SK-N-MC (cell line): ENCODE results near the gene IGBP1.

ENCODE experiments used
- DNase-seq: peaks from one replicate; pipeline ENCODE4 v3.0.0-alpha.2; 2011; ENCODE audit warnings: low read depth, low spot score
- H3K27ac ChIP-seq: fragments of 200-600 bp; sonication (generic); 2 replicates; pipeline ENCODE4 v1.5.1; 2016; ENCODE audit warnings: mixed run types
- H3K36me3 ChIP-seq: fragments of 200-600 bp; sonication (generic); 2 replicates; pipeline ENCODE4 v1.6.1; 2017; ENCODE audit warnings: antibody characterized with exemption, low read length, mixed read lengths; ENCODE audit not compliant: insufficient read depth
- H3K4me3 ChIP-seq: fragments of 200-600 bp; sonication (generic); 2 replicates; pipeline ENCODE4 v1.5.1; 2016
- H3K9ac ChIP-seq: fragments of 200-600 bp; sonication (generic); 2 replicates; pipeline ENCODE4 v1.8.0; 2017; ENCODE audit warnings: mixed run types, mixed read lengths; ENCODE audit not compliant: insufficient read length
- H3K9me3 ChIP-seq: fragments of 200-600 bp; sonication (generic); 2 replicates; pipeline ENCODE4 v1.6.1; 2017; ENCODE audit warnings: low read depth, mild to moderate bottlenecking, antibody characterized with exemption, low read length, moderate library complexity, mixed read lengths
- EZH2 ChIP-seq: fragments of 200-600 bp; sonication (generic); IDR thresholded peaks from one replicate; pipeline ENCODE4 v1.6.1; 2017; ENCODE audit warnings: antibody characterized with exemption
- FOXP2 ChIP-seq: optimal IDR thresholded peaks from 2 replicates; pipeline ENCODE3; 2011; ENCODE audit warnings: mild to moderate bottlenecking, moderate library complexity; ENCODE audit not compliant: insufficient read depth; ENCODE audit errors: extremely low read length, control extremely low read depth
- POLR2AphosphoS5 ChIP-seq: IDR thresholded peaks from 2 replicates; pipeline ENCODE4 v1.6.1; 2012; ENCODE audit warnings: mild to moderate bottlenecking, low read depth, low read length, borderline replicate concordance

Gene IGBP1

GRCh38 chrX:70141373-70141772 lies 8.1 kb downstream of the IGBP1 start:
- no peak overlapping the region for H3K27ac ChIP-seq
- no peak overlapping the region for H3K9ac ChIP-seq
- H3K4me3 ChIP-seq, result no peak overlapping the region
- no peak for DNase-seq
- TF ChIP-seq EZH2 (no peak), POLR2AphosphoS5 (no peak), FOXP2 (no peak)
- no peaks in the 10 kb centered on the region for H3K36me3 ChIP-seq
- H3K9me3 ChIP-seq, result no peaks in the 10 kb centered on the region

DNA sequence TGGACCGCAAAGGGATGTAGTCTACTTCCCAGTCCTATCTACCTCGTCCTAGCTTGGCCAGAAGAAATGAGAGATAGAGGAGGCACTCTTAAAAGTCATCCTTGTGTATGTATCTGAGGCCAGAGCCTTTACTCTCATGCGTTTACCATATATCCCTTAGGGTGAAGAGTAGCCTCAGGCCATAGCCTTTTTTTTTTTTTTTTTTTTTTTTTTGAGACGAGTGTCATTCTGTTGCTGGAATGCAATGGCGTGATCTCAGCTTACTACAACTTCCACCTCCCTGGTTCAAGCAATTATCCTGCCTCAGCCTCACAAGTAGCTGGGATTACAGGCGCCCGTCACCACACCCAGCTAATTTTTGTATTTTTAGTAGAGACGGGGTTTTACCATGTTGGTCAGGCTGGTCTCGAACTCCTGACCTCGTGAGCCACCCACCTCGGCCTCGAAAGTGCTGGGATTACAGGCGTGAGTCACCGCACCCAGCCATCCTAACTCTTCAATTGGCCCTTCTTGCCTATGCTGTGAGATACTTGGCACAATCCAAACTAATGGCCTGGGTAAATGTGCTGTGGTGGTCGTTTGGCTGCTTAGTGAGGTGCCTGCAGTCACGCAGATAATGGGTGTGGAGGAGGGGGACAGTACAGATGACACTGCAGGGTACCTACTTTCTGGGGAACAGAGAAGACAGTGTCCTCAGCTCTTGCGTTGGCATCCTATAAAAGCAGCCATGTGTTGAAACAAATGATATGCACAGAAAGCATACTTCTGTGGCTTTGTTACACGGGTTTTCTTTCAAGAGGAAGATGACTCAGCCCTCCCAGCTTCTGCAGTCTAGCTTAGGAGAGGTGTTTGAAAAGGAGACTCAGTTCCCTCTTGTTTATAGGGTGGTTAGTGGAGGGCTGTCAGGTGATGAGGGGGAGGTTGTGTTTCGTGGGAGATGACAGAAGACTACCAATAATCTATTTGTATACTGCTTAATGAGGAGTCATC lies 33.6 kb downstream of the IGBP1 start:
- no peak overlapping the region for H3K27ac ChIP-seq

GRCh38 chrX:70168238-70169188 lies 35.3 kb downstream of the IGBP1 start:
- H3K27ac ChIP-seq, result no peak overlapping the region
- no peak overlapping the region for H3K9ac ChIP-seq
- H3K9me3 ChIP-seq, result no peaks in the 10 kb centered on the region
- DNase-seq, result no peak
- TF ChIP-seq EZH2 (no peak), POLR2AphosphoS5 (no peak), FOXP2 (no peak)
- H3K4me3 ChIP-seq, result no peak overlapping the region
- H3K36me3 ChIP-seq, result peaks cover 5% of the 10 kb centered on the region; the same call in 1 of the 2 replicates

More for the DNA sequence above, 33.6 kb downstream of the IGBP1 start:
- Histone ChIP-seq H3K4me3 (no peak overlapping the region), H3K9me3 (no peaks in the 10 kb centered on the region), H3K36me3 (peaks cover 9% of the 10 kb centered on the region; the same call in 1 of the 2 replicates), H3K9ac (no peak overlapping the region)
- TF ChIP-seq EZH2, result no peak
- no peak for TF ChIP-seq POLR2AphosphoS5
- TF ChIP-seq FOXP2, result no peak
- no peak for DNase-seq

- DNase-seq, result no peak
- no peak overlapping the region for H3K9ac ChIP-seq
- H3K4me3 ChIP-seq, result no peak overlapping the region
- TF ChIP-seq FOXP2 (no peak), POLR2AphosphoS5 (no peak), EZH2 (no peak)
- peaks cover 5% of the 10 kb centered on the region; the same call in 1 of the 2 replicates for H3K36me3 ChIP-seq
- no peaks in the 10 kb centered on the region for H3K9me3 ChIP-seq
- H3K27ac ChIP-seq, result no peak overlapping the region
Observed at GRCh38 chrX:70169281-70169680, 36.0 kb downstream of the IGBP1 start.

DNA sequence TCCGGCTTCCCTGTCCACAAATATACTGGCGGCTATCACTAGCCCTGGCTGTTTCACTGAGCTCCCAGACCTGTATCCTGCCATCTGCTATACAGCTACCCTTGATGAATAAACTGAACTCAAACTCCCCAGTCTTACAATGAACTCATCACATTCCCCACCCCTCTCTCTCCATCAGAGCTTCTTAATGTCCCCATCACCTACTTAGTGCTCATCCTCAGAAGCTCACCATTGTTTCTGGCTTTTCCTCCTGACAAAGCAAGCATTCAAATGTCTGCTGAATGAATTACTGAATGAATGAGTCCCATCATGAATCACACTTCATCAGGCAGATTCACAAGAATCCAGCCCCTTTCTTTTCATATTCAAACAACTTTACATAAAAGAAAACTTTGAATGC lies 38.4 kb downstream of the IGBP1 start:
- no peak overlapping the region for H3K9ac ChIP-seq
- DNase-seq, result no peak
- TF ChIP-seq EZH2 (no peak), FOXP2 (no peak), POLR2AphosphoS5 (no peak)

DNA sequence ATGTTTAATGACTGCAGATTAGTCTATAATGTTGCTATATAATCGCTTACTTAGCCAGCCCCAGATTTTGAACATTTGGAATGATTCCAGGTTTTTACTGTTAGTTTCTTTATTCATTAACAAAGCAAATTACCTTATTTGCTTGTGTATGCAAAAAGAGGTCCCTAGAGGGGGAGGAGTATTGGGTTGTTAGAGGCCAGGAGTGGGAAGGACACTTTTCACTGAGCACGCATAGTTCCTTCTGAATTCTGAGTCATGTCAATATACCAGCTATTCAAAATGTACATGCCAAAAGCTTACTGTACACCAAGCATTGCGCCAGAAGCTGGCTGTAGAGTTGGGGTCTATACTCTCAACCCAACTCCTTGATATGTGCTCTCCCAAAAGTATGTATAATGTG lies 39.0 kb downstream of the IGBP1 start:
- H3K9me3 ChIP-seq, result no peaks in the 10 kb centered on the region
- TF ChIP-seq FOXP2 (no peak), EZH2 (no peak), POLR2AphosphoS5 (no peak)
- H3K27ac ChIP-seq, result no peak overlapping the region
- no peak overlapping the region for H3K4me3 ChIP-seq
- no peaks in the 10 kb centered on the region for H3K36me3 ChIP-seq
- no peak overlapping the region for H3K9ac ChIP-seq
- DNase-seq, result no peak

More for the DNA sequence above, 38.4 kb downstream of the IGBP1 start:
- Histone ChIP-seq H3K27ac (no peak overlapping the region), H3K9me3 (no peaks in the 10 kb centered on the region), H3K4me3 (no peak overlapping the region), H3K36me3 (no peaks in the 10 kb centered on the region)

DNA sequence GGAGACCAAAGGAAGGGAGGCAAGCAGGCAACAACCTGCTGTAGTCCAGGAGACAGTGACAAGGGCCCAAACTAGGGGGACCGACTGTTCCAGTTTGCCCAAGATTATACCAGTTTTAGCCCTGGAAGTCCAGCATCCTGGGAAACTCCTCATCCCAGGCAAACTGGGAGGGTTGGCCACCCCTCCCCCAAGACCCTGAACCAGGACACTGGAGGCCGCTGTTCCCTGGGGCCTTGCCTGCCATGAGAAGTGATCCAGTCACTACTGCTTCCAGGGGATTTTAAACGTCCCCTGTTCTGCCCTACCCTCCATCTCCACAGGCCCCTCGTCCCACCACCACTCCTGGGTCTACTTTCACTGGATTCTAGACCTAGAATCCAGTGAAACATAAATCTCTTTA lies 39.7 kb downstream of the IGBP1 start:
- Histone ChIP-seq H3K9ac (no peak overlapping the region), H3K9me3 (no peaks in the 10 kb centered on the region), H3K36me3 (no peaks in the 10 kb centered on the region), H3K27ac (no peak overlapping the region), H3K4me3 (no peak overlapping the region)
- no peak for DNase-seq
- TF ChIP-seq POLR2AphosphoS5, result no peak
- TF ChIP-seq EZH2, result no peak
- no peak for TF ChIP-seq FOXP2

DNA sequence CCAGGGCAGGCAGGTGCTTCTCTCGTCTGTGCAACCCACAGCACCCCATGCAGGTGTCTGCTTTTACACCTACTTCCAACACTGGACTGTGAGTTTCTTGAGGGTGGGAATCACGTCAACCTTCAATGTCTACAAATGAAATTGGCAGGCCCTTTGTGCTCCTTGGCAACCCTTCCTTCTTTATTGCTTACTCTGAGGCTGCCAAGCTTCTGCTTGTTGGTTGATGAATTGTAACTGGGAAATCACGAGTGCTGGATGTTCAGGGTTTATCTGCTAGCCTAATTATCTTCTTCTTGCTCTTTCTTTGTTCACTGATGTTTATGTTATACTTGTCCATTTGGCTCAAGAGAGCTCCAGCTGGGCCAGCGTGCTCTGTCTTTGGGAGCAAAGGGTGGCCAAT lies 41.5 kb downstream of the IGBP1 start:
- Histone ChIP-seq H3K27ac (no peak overlapping the region), H3K9ac (no peak overlapping the region), H3K9me3 (no peaks in the 10 kb centered on the region), H3K4me3 (no peak overlapping the region), H3K36me3 (no peaks in the 10 kb centered on the region)
- DNase-seq, result no peak
- TF ChIP-seq POLR2AphosphoS5 (no peak), FOXP2 (no peak), EZH2 (no peak)
